ENCODE results near the gene KHNYN.

KHNYN gene

DNA sequence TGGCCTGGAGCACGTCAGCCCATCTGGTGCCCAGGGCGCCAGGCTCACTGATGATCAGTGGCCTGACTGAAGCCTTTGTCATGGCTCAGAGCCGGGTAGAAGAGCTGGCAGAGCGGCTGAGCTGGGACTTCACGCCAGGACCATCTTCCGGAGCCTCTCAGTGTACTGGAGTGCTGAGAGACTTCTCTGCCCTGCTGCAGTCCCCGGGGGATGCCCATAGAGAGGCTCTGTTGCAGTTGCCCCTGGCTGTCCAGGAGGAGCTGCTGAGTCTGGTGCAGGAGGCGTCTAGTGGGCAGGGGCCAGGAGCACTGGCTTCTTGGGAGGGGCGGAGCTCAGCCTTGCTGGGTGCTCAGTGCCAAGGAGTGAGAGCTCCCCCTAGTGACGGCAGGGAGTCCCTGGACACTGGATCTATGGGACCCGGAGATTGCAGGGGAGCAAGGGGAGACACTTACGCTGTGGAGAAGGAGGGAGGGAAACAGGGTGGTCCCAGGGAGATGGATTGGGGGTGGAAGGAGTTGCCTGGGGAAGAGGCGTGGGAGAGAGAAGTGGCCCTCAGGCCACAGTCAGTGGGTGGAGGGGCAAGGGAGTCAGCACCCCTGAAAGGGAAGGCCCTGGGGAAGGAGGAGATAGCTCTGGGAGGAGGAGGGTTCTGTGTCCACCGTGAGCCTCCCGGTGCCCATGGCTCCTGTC is 2.0 kb downstream of the KHNYN start:
- H3K36me3 ChIP-seq (ENCODE audit: low read length) = no peaks in the 10 kb centered on the region
- H3K9me2 ChIP-seq (replicated peaks; ENCODE audit: insufficient read depth, low read length) = no peaks in the 10 kb centered on the region
- no peaks in the 10 kb centered on the region for H3K27me3 ChIP-seq (ENCODE audit: low read length)
- TF ChIP-seq EZH2phosphoT487 (conservative IDR thresholded peaks at IDR 0.05; ENCODE audit: low read length) = no peak
- TF ChIP-seq, protein P1, sequence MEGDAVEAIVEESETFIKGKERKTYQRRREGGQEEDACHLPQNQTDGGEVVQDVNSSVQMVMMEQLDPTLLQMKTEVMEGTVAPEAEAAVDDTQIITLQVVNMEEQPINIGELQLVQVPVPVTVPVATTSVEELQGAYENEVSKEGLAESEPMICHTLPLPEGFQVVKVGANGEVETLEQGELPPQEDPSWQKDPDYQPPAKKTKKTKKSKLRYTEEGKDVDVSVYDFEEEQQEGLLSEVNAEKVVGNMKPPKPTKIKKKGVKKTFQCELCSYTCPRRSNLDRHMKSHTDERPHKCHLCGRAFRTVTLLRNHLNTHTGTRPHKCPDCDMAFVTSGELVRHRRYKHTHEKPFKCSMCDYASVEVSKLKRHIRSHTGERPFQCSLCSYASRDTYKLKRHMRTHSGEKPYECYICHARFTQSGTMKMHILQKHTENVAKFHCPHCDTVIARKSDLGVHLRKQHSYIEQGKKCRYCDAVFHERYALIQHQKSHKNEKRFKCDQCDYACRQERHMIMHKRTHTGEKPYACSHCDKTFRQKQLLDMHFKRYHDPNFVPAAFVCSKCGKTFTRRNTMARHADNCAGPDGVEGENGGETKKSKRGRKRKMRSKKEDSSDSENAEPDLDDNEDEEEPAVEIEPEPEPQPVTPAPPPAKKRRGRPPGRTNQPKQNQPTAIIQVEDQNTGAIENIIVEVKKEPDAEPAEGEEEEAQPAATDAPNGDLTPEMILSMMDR (IDR thresholded peaks at IDR 0.05; ENCODE audit: insufficient read depth, low read length, poor library complexity, severe bottlenecking) = peak; percentile 98
- H3K4me2 ChIP-seq (ENCODE audit: low read depth, low read length, poor library complexity, severe bottlenecking) = peak overlapping the region; percentile 92
- H3K79me2 ChIP-seq (ENCODE audit: insufficient read depth, low read length) = no peaks in the 10 kb centered on the region
- peak overlapping the region; percentile 73 for H3K9ac ChIP-seq (ENCODE audit: low read length)
- peaks cover 6% of the 10 kb centered on the region; the same call in 1 of the 2 replicates for H3F3A ChIP-seq (ENCODE audit: insufficient read depth)
- H4K20me1 ChIP-seq (ENCODE audit: low read depth, low read length) = no peaks in the 10 kb centered on the region
- H3K4me3 ChIP-seq (ENCODE audit: insufficient read depth, low read length, poor library complexity, severe bottlenecking) = no peak overlapping the region
- no peaks in the 10 kb centered on the region for H3K9me3 ChIP-seq (ENCODE audit: insufficient read depth, low read length)
- peak overlapping the region; percentile 79 for H3K27ac ChIP-seq (ENCODE audit: low read depth, low read length)
- no peak overlapping the region for H2AFZ ChIP-seq (ENCODE audit: low read depth, low read length, severe bottlenecking)

DNA sequence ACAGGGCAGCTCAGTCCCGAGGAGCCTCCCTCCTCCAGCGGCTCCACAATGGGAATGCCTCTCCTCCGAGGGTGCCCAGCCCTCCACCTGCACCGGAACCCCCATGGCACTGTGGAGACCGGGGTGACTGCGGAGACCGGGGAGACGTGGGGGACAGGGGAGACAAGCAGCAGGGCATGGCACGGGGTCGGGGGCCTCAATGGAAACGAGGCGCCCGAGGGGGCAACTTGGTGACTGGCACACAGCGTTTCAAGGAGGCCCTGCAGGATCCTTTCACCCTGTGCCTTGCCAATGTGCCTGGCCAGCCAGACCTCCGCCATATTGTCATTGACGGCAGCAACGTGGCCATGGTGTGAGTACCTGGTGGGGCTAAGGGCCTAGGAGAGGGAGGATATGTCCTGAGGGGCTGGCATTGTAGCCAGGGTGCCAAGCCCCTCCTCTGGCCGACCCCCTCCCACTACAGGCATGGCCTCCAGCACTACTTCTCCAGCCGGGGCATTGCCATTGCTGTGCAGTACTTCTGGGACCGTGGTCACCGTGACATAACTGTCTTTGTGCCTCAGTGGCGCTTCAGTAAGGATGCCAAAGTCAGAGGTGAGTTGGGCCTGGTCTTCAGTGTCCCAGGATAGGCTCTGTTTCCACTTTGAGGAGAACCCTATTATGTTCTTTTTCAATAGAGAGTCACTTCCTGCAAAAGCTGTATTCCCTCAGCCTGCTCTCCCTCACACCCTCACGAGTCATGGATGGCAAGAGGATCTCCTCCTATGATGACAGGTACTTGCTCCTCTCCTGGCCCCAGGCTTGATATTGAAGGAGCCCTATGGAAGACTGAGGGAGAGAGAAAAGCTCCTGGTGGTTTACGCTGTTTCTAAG is 2.7 kb downstream of the KHNYN start:
- Histone ChIP-seq H4K20me1 (ENCODE audit: low read depth, low read length) (no peaks in the 10 kb centered on the region), H3K9me3 (ENCODE audit: insufficient read depth, low read length) (no peaks in the 10 kb centered on the region), H3K79me2 (ENCODE audit: insufficient read depth, low read length) (no peaks in the 10 kb centered on the region), H3K36me3 (ENCODE audit: low read length) (no peaks in the 10 kb centered on the region), H3K4me3 (ENCODE audit: insufficient read depth, low read length, poor library complexity, severe bottlenecking) (no peak overlapping the region), H3K27ac (ENCODE audit: low read depth, low read length) (no peak overlapping the region), H3F3A (ENCODE audit: insufficient read depth) (peaks cover 6% of the 10 kb centered on the region; the same call in 1 of the 2 replicates), H3K9me2 (replicated peaks; ENCODE audit: insufficient read depth, low read length) (no peaks in the 10 kb centered on the region), H2AFZ (ENCODE audit: low read depth, low read length, severe bottlenecking) (no peak overlapping the region), H3K9ac (ENCODE audit: low read length) (no peak overlapping the region), H3K27me3 (ENCODE audit: low read length) (no peaks in the 10 kb centered on the region), H3K4me2 (ENCODE audit: low read depth, low read length, poor library complexity, severe bottlenecking) (no peak overlapping the region)
- TF ChIP-seq, protein P1 (IDR thresholded peaks at IDR 0.05; ENCODE audit: insufficient read depth, low read length, poor library complexity, severe bottlenecking) = no peak
- TF ChIP-seq EZH2phosphoT487 (conservative IDR thresholded peaks at IDR 0.05; ENCODE audit: low read length) = no peak

DNA sequence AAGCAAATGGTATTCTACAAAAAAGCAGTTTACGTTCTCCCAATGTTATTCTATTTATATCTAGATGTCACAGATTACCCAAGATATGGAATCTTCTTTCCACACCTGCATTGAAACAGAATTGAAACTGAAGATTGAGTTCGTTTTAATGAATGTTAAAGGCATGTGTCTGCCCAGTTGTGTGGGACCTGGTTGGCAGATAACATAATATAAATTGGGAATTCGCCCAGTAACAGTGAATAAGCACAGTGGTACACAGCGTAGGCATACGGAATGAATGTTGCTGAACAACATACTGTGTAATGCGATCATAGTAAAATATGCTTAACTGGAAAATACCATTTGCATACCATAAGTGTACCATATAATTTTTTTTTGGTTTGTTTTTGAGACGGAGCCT is 4.3 kb downstream of the KHNYN start:
- TF ChIP-seq, protein P1 (IDR thresholded peaks at IDR 0.05; ENCODE audit: insufficient read depth, low read length, poor library complexity, severe bottlenecking) = no peak
- no peak for TF ChIP-seq EZH2phosphoT487 (conservative IDR thresholded peaks at IDR 0.05; ENCODE audit: low read length)
- Histone ChIP-seq H3F3A (ENCODE audit: insufficient read depth) (peaks cover 6% of the 10 kb centered on the region; the same call in 1 of the 2 replicates), H3K27ac (ENCODE audit: low read depth, low read length) (no peak overlapping the region), H2AFZ (ENCODE audit: low read depth, low read length, severe bottlenecking) (no peak overlapping the region), H3K9me2 (replicated peaks; ENCODE audit: insufficient read depth, low read length) (no peaks in the 10 kb centered on the region), H3K27me3 (ENCODE audit: low read length) (no peaks in the 10 kb centered on the region), H3K36me3 (ENCODE audit: low read length) (no peaks in the 10 kb centered on the region), H3K9me3 (ENCODE audit: insufficient read depth, low read length) (no peaks in the 10 kb centered on the region), H3K9ac (ENCODE audit: low read length) (no peak overlapping the region), H3K4me2 (ENCODE audit: low read depth, low read length, poor library complexity, severe bottlenecking) (no peak overlapping the region), H4K20me1 (ENCODE audit: low read depth, low read length) (no peaks in the 10 kb centered on the region), H3K79me2 (ENCODE audit: insufficient read depth, low read length) (no peaks in the 10 kb centered on the region), H3K4me3 (ENCODE audit: insufficient read depth, low read length, poor library complexity, severe bottlenecking) (no peak overlapping the region)
